ENCODE data around the gene BTBD2. TPM values are rescaled to one million over a fixed set of nuclear protein-coding genes. Genes with fewer than 3 reads are reported as not detected.

BTBD2 gene
- polyA plus RNA-seq, 4 donors, result 90.4 to 129 (median 95.5) TPM

- no peak for DNase-seq (ENCODE audit: low read depth in 4 of 4, low spot score in 3 of 4)
Measured at GRCh38 chr19:1944916-1945561, 70.5 kb downstream of the BTBD2 start.

- no peak for DNase-seq (ENCODE audit: low read depth in 4 of 4, low spot score in 3 of 4)
Measured at GRCh38 chr19:1944088-1944915, 71.2 kb downstream of the BTBD2 start.

GRCh38 chr19:1943661-1944087, 71.8 kb downstream of the BTBD2 start:
- no peak for DNase-seq (ENCODE audit: low read depth in 4 of 4, low spot score in 3 of 4)

- no peak for DNase-seq (ENCODE audit: low read depth in 4 of 4, low spot score in 3 of 4)
Measured at GRCh38 chr19:1942934-1943555, 72.5 kb downstream of the BTBD2 start.

- peak in 2 of 4 donors; percentile 48 to 62 for DNase-seq (ENCODE audit: low read depth in 4 of 4, low spot score in 3 of 4)
Measured at GRCh38 chr19:1942078-1942933, 73.2 kb downstream of the BTBD2 start.

- peak in 1 of 4 donors; percentile 68 for DNase-seq (ENCODE audit: low read depth in 4 of 4, low spot score in 3 of 4)
Measured at GRCh38 chr19:1941146-1942077, 74.1 kb downstream of the BTBD2 start, which contains the start of gene CSNK1G2. TSS of gene CSNK1G2 (plus strand) at chr19:1941172. CDS start at chr19:1969773, 28,601 bp downstream.

- no peak for DNase-seq (ENCODE audit: low read depth in 4 of 4, low spot score in 3 of 4)
Measured at GRCh38 chr19:1938071-1938470, 77.4 kb downstream of the BTBD2 start.

DNA sequence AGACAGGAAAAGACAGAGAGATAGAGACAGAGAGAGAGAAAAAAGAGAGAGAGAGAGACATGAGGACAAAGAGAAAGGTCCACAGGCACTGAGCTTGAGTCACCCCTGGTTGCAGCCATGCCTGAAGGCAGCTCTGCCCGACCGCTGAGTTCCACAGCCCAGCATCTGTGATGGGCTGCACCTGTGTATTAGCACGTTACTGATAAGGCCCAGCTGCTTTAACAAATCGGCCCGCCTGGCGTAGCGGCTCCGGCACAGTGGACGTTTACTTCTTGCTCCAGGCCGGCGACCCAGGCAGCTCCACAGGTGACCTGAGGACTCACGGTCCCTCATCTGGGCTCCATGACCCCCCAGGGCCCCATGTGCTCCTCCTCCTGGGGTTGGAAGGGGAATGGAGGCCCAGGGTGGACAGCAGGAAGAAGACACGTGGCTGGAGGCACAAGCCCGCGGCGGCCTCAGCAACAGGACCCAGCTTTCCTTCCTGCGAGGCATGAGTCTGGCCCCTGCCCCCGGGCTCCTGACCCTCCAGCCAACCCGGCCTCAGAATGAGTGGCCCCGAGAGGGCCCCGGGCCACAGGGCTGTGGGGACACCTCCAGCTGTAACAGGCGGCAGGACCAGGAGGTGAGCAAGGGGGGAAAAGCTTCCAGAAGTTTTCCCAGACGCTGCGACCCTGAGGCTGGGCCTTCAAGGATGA, 78.5 kb downstream of the BTBD2 start:
- no peak for DNase-seq (ENCODE audit: low read depth in 4 of 4, low spot score in 3 of 4)

DNA sequence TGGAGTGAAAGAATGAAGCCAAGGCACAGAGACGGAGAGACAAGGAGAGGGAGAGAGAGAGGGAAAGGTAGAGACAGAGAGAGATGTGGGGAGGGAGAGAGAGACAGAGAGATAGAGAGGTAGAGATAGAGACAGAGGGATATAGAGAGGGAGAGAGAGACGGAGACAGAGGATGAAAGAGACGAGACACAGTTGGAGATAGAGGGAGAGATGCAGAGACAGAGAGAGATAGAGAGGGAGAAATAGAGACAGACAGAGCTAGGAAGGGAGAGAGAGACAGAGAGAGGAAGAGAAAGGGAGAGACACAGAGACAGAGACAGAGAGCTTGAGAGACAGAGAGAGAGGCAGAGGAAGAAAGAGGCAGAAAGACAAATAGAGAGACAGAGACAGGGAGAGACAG, 79.1 kb downstream of the BTBD2 start:
- no peak for DNase-seq (ENCODE audit: low read depth in 4 of 4, low spot score in 3 of 4)

DNA sequence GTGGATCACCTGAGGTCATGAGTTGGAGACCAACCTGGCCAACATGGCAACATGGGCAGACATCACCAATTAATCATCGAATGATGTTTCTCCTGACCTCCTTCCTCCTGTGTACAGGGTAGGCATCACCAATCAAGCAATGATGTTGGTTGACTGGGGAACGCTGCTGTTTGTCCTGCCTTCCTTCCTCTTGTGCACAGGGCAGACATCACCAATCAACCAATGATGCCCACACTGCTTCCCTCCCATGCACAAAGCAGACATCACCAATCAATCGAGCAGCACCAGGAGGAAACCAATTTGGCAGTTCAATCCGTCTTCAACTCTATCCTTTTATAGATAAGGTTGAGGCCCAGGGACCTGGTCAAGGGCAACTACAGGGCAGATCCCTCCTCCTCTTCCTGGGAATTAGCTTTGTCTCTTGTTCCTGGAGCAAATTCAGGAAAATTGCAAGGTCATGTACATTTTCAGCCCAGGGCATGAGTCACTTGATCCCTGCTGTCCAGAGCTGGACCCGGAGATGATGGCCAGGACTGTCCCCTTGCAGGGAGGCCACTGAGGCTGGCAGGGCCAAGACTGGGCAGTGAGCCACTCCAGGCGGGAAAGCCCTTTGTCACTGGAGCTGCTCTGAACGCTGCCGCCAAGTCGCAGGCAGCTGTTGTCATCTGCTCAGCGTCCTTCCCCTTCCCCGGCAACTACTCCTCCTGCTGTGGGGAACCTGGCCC, 79.9 kb downstream of the BTBD2 start:
- DNase-seq (ENCODE audit: low read depth in 4 of 4, low spot score in 3 of 4), result no peak

Other genes starting within 250 kb of the BTBD2 start
- gene ATP8B3, start 203.4 kb downstream of the BTBD2 start, polyA plus RNA-seq (ENCODE audit: insufficient read length in 4 of 4), result 1 to 10 TPM in 1 of 4 donors, under 1 TPM in 3; 0.36 to 2.0 (median 0.64) TPM
- 10 to 100 TPM; 20.5 to 30.3 (median 21.7) TPM for gene REXO1, start 167.2 kb downstream of the BTBD2 start, polyA plus RNA-seq (ENCODE audit: insufficient read length in 4 of 4)
- 10 to 100 TPM in 1 of 4 donors, 1 to 10 TPM in 3; 4.5 to 10.2 (median 6.5) TPM for gene KLF16, start 152.1 kb downstream of the BTBD2 start, polyA plus RNA-seq (ENCODE audit: insufficient read length in 4 of 4)
- 10 to 100 TPM; 31.1 to 59.8 (median 36.2) TPM for gene ABHD17A, start 130.2 kb downstream of the BTBD2 start, polyA plus RNA-seq (ENCODE audit: insufficient read length in 4 of 4)
- gene ADAT3, start 110.3 kb downstream of the BTBD2 start, polyA plus RNA-seq (ENCODE audit: insufficient read length in 4 of 4), result 1 to 10 TPM in 3 of 4 donors, under 1 TPM in 1; 0.96 to 5.2 (median 1.9) TPM
- 10 to 100 TPM; 44.6 to 97.3 (median 66.7) TPM for gene SCAMP4, start 110.3 kb downstream of the BTBD2 start, polyA plus RNA-seq (ENCODE audit: insufficient read length in 4 of 4)
- gene CSNK1G2, start 74.5 kb downstream of the BTBD2 start, polyA plus RNA-seq (ENCODE audit: insufficient read length in 4 of 4), result 10 to 100 TPM; 44.1 to 68.8 (median 56.2) TPM
- 10 to 100 TPM; 41.2 to 82.1 (median 62.1) TPM for gene MKNK2, start 35.5 kb upstream of the BTBD2 start, polyA plus RNA-seq (ENCODE audit: insufficient read length in 4 of 4)
- gene MOB3A, start 80.6 kb upstream of the BTBD2 start, polyA plus RNA-seq (ENCODE audit: insufficient read length in 4 of 4), result 10 to 100 TPM; 21.4 to 29.1 (median 25.2) TPM
- gene IZUMO4, start 81.2 kb upstream of the BTBD2 start, polyA plus RNA-seq (ENCODE audit: insufficient read length in 4 of 4), result 10 to 100 TPM in 1 of 4 donors, 1 to 10 TPM in 3; 5.9 to 11.0 (median 6.9) TPM
- 100 to 1,000 TPM in 2 of 4 donors, 10 to 100 TPM in 2; 80.3 to 113 (median 98.6) TPM for gene AP3D1, start 135.9 kb upstream of the BTBD2 start, polyA plus RNA-seq (ENCODE audit: insufficient read length in 4 of 4)
- gene DOT1L, start 148.2 kb upstream of the BTBD2 start, polyA plus RNA-seq (ENCODE audit: insufficient read length in 4 of 4), result 10 to 100 TPM; 18.2 to 38.0 (median 26.6) TPM
- gene PLEKHJ1, start 220.6 kb upstream of the BTBD2 start, polyA plus RNA-seq (ENCODE audit: insufficient read length in 4 of 4), result 10 to 100 TPM; 53.6 to 86.5 (median 56.1) TPM
- gene SF3A2, start 221.1 kb upstream of the BTBD2 start, polyA plus RNA-seq (ENCODE audit: insufficient read length in 4 of 4), result 10 to 100 TPM; 67.6 to 94.0 (median 72.6) TPM
- gene AMH, start 233.6 kb upstream of the BTBD2 start, polyA plus RNA-seq (ENCODE audit: insufficient read length in 4 of 4), result 1 to 10 TPM; 2.2 to 3.2 (median 2.8) TPM
- 1 to 10 TPM in 1 of 4 donors, under 1 TPM in 3; 0.34 to 1.5 (median 0.47) TPM for gene JSRP1, start 240.7 kb upstream of the BTBD2 start, polyA plus RNA-seq (ENCODE audit: insufficient read length in 4 of 4)

All from left renal pelvis (tissue), 4 donors.